Activated CD4-positive, alpha-beta T cell treated with anti-CD3 and anti-CD28 coated beads for 4 hours (primary cell): Measurements from ENCODE around the gene MAPK1IP1L.

Experiments
- DNase-seq, 2 donors: peaks; one replicate each; pipeline ENCODE4 v3.0.0-alpha.2; 2020

MAPK1IP1L gene

DNA sequence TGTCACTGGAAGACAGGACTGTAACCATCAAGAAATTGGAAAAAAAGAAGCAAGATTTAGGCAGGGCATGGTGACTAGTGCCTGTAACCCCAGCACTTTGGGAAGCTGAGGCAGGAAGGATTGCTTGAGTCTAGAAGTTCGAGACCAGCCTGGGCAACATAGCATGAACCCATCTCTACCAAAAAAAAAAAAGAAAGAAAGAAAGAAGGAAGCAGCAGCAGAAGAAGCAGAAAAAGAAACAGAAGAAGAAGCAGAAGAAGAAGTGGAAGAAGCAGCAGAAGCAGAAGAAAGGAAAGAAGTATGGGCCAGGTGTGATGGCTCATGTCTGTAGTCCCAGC, 47.1 kb downstream of the MAPK1IP1L start:
- DNase-seq = no peak

DNA sequence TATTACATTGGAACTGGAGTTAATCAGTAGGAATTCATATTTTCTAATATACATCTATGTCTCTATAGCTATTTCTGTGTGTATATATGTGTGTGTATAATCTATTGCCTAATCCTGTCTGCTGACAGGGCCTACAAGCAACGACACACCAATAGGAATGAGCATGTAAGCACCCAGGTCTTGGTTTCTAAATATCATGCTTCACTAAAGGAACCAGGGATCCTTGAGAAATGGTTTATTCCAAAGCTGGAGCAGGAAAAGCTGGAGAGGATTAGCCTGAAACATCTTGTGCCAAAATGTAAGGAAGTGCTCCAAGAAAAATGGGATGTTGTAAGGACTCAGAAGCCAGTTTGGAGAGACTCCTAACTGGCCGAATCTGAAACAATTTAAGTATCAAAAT, 48.3 kb downstream of the MAPK1IP1L start:
- no peak for DNase-seq

DNA sequence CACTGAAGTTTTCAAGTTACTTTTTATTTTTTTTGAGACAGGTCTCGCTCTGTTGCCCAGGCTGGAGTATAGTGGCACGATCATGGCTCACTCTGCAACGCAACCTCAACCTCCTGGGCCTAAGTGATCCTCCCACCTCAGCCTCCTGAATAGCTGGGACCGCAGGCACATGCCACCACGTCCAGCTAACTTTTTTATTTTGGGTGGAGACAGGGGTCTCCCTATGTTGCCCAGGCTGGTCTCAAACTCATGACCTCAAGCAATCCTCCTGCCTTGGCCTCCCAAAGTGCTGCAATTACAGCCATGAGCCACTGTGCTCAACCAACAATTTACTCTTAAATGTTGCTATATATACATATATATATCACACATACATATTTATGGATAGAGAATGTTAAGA, 50.3 kb downstream of the MAPK1IP1L start:
- no peak for DNase-seq

- peak; percentile 9 to 20 for DNase-seq
Observed at GRCh38 chr14:55102141-55102621, 50.7 kb downstream of the MAPK1IP1L start.

DNA sequence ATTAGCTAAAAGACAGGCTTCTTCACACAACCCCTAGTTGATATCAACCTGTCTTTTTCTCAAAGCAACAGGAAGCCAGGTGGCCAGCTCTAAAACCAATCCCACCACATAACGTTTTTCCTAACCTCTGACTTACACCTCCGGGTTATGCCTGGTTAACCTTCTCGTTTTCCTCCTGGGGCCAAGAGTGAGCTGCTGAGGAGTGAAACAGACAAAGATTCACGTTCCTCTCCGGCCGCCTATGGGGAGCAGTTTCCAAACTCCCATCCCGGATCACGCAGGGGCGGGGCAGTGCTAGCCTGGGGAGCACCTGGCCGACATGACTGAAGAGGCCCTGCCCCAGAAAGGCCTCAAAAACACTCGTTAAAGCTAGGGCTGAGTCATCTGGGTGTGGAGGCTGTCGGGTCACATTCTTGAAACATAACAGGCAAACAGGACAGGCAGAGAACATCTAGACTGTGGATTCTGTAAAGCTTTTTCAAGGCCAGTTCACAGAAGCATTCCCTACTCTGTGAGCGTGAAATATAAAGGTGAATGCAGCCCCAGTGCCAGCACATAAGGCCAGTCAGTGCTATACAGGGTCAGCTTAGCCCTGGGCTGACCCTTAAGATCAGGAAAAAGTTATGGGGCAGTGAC, 51.7 kb downstream of the MAPK1IP1L start:
- peak; percentile 46 to 49 for DNase-seq

DNA sequence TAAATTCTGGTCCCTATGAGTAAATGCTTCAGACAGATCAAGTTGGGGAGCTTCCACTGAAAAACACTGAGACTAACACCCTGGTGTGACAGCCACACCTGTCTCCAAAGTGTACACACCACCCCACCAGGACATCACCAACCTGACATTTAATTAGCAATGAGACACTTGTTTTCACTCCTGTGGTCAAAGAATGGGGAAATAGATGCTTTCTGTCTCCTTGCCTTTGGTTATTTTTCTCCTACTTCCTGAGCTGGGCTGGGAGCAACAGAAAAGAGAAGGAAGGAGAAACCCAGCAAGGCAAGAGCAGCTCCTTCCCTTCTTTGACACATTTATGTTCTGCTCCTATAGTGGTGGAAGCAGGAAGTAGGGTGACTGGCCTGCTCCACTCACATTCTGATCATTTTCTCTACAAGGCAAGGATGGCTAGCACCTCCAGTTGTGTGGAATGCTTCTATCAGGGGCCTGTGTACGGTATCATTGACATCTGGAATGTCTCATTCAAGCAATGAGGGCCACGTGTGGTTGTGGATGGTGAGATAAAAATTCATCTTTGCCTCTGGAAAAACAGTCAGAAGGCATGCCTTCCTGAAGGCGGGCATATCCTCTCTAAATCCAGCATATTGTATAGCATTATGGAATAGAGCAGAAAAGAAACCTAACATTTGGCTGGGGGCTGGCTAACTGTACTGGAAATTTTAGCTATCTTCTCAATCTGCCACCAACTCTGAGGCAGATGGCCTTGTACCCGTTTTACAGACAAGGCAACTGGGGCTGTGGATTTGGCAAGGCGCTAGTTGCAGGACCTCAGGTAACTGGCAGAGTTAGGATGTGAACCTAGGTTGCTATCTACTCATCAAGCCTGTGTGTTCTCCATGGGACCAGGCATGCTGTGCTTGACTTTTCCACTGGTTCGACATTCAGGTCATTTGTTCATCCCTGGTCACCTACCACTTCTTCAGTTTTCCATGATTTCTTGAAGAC, 52.8 kb downstream of the MAPK1IP1L start:
- no peak for DNase-seq

DNA sequence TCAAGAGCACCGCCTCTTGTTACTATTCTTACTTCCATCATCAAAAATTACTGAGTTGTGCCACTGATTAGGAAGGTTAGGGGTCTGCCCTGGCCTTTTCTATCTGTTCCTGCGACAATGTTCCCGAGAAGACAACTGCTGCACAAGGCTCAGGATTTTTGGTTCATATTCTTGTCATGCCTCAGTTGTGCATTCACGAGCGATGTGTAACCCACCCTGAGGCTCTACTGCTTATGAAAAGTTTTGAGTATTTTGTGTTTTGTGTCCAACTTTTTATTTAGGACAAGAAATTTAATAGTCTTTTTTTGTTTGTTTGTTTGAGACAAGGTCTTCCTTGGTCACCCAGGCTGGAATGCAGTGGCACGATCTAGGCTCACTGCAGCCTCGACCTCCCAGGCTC, 54.5 kb downstream of the MAPK1IP1L start:
- DNase-seq = no peak

DNA sequence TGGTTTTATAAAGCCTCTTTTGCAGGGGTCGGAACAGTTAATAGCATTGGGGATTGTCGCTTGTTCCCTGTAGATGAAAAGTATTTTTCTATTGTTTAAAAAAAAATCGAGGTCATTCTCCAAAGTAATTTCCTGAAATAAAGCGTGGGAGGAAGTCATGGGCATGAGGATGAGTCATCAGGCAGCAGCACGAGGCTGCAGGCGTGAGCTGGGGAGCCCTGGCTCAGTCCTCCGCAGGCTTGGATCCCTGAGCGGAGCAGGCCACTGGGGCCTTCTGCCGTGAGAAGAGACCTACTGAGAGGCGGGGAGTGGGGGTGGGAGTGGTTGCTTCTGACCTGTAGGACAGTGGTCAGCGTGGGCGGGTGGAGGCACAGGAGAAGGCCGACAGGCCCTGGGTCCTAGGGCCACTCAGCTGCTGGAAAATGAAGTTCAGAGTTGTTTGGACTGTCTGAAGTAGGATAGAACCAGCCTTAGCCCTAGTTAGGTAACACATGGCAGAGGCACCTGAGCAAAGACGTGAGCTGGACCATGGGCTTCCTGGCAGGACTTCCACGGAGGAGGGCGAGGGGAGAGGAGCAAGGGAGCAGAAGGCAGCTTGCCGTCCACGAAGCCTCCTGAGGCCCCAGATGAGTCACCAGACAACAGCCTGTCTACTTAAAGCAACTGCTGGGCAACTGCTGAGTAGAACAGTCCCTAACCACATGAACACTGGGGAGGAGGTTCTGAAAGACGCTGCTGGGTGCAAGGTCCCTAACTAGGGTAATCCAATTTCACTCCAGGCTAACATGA, 56.5 kb downstream of the MAPK1IP1L start:
- DNase-seq = peak; percentile 42 to 44

- no peak for DNase-seq
Observed at GRCh38 chr14:55109836-55110235, 58.4 kb downstream of the MAPK1IP1L start.

DNA sequence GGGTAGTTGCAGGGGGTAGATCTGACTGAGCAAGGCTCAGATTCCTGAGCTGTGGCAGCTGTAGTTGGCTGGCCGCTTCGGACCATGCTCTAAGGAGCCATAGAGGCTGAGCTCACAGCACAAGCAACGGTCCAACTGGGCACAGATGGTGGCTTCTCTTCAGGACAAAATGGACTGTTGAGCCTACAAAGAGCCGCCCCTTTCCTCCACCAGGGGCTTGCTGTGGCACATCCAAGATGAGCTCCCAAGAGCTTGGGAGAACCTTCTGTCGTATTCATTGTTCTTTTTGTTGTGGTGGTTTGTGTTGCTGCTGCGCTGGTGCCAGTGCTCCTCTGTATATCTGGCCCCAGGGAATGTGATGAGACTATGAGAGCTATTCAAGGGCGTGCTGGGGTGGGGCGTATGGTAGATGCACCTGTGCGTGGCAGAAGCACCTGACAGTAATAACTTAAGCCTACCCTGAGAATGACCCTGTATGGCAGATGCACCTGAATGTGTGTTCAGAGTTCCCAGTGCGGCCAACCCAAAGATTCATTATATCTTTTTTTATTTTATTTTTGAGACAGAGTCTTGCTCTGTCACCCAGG, 59.8 kb downstream of the MAPK1IP1L start:
- no peak for DNase-seq

DNA sequence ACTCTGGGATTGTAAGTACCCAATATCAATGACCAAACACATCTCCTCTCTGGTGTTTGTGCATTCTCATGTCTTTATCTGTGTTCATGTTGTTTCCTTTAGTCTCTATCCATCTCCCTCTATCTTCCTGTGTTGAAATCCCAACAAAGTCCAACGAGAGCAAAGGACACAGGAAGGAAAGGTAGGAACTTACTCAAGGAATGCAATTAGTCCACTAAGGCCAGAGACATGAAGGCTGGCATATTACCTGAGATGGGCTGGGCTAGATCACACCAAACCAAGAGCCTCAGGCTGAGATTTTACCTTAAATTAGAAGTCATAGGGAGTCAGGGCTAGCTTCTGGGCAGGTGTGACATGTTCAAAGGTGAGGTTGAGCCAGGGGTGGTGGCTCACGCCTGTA, 63.3 kb downstream of the MAPK1IP1L start:
- DNase-seq = no peak

GRCh38 chr14:55115460-55115859, 64.0 kb downstream of the MAPK1IP1L start:
- DNase-seq = no peak

GRCh38 chr14:55115861-55116245, 64.4 kb downstream of the MAPK1IP1L start:
- no peak for DNase-seq

- no peak for DNase-seq
Observed at GRCh38 chr14:55116246-55117030, 65.0 kb downstream of the MAPK1IP1L start.

GRCh38 chr14:55117803-55118441, 66.5 kb downstream of the MAPK1IP1L start:
- no peak for DNase-seq

DNA sequence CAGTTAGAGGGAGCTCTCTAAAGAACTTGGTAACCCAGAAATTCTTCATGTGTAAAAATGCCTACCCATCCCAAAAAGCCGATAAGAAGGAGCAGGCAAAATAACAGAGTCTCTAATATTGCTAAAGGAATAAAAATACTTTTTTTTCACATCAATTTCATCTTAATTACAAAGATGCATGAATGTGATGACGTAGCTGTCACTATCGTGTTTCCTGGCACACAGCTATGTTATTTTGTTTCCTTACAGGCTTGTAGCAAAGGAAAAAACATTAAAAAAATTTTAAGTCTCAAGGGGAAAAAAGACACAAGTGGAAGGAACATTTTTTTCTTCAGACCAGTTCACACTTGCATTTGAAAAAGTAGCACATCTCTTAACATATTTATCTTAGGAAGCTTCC, 67.3 kb downstream of the MAPK1IP1L start:
- no peak for DNase-seq
